Smooth muscle cell (in vitro differentiated cells): ENCODE measurements around the gene CALML5. TPM values are rescaled to one million over a fixed set of nuclear protein-coding genes. Genes with fewer than 3 reads are reported as not detected.

Source experiments
- DNase-seq: peaks from one replicate; lab custom pipeline; 2025; ENCODE audit not compliant: unreplicated experiment; lab: John Stamatoyannopoulos, UW
- H2AFZ ChIP-seq: fragments of 200-600 bp; sonication (generic); 2 replicates; pipeline ENCODE4 v1.6.0; 2016; ENCODE audit warnings: antibody characterized with exemption, low read depth, mild to moderate bottlenecking
- H3F3A ChIP-seq: fragments of 200-600 bp; sonication (generic); 2 replicates; pipeline ENCODE4 v1.6.0; 2017; ENCODE audit warnings: antibody characterized with exemption, low read depth
- H3K27ac ChIP-seq: fragments of 200-600 bp; sonication (generic); 2 replicates; pipeline ENCODE4 v1.5.1; 2016; ENCODE audit warnings: low read depth, mild to moderate bottlenecking
- H3K27me3 ChIP-seq: fragments of 200-600 bp; sonication (generic); 2 replicates; pipeline ENCODE4 v1.6.1; 2016; ENCODE audit warnings: low read depth, mild to moderate bottlenecking
- H3K36me3 ChIP-seq: fragments of 200-600 bp; sonication (generic); 2 replicates; pipeline ENCODE4 v1.5.1; 2016; ENCODE audit warnings: low read depth
- H3K4me1 ChIP-seq: fragments of 200-600 bp; sonication (generic); 2 replicates; pipeline ENCODE4 v1.5.1; 2016; ENCODE audit warnings: low read depth
- H3K4me2 ChIP-seq: fragments of 200-600 bp; sonication (generic); 2 replicates; pipeline ENCODE4 v1.6.0; 2016; ENCODE audit warnings: mild to moderate bottlenecking
- H3K4me3 ChIP-seq: fragments of 200-600 bp; sonication (generic); 2 replicates; pipeline ENCODE4 v1.5.1; 2016; ENCODE audit warnings: mild to moderate bottlenecking
- H3K79me2 ChIP-seq: fragments of 200-600 bp; sonication (generic); 2 replicates; pipeline ENCODE4 v1.6.0; 2016; ENCODE audit warnings: low read depth, mild to moderate bottlenecking
- H3K9ac ChIP-seq: fragments of 200-600 bp; sonication (generic); 2 replicates; pipeline ENCODE4 v1.6.0; 2016; ENCODE audit warnings: low read depth
- H3K9me3 ChIP-seq: fragments of 200-600 bp; sonication (generic); replicated peaks from 2 replicates; pipeline ENCODE4 v1.5.1; 2016; ENCODE audit warnings: low read depth
- H4K20me1 ChIP-seq: fragments of 200-600 bp; sonication (generic); 2 replicates; pipeline ENCODE4 v1.6.0; 2016; ENCODE audit warnings: low read depth
- WGBS: methylation state at CpG from one replicate; pipeline ENCODE4 v1.1.7; 2016; ENCODE audit warnings: low lambda C conversion rate; 5-methylcytosine and 5-hydroxymethylcytosine counted together
- polyA plus RNA-seq: library from polyadenylated mRNA; unstranded; fragments of >200 nt; fragmentation: Nextera tagmentation; extraction: Ambion mirVana; gene quantifications from 2 replicates; pipeline ENCODE4 v1.2.1, GENCODE V29; 2016
- total RNA-seq: library from RNA; depleted of rRNA; stranded (reverse); fragments of >200 nt; gene quantifications from 2 replicates; pipeline ENCODE4 v1.2.3, GENCODE V29; 2014
- TF ChIP-seq, protein P1 (sequence below): fragments of 200-600 bp; sonication (generic); IDR thresholded peaks from 2 replicates; pipeline ENCODE4 v1.5.1; 2017; ENCODE audit warnings: borderline replicate concordance, mild to moderate bottlenecking, antibody characterized with exemption; ENCODE audit not compliant: insufficient read depth, poor library complexity, severe bottlenecking

The CALML5 gene
- total and polyA plus RNA-seq, 2 experiments from 2014 or later = 16.5 to 24.3 TPM

DNA sequence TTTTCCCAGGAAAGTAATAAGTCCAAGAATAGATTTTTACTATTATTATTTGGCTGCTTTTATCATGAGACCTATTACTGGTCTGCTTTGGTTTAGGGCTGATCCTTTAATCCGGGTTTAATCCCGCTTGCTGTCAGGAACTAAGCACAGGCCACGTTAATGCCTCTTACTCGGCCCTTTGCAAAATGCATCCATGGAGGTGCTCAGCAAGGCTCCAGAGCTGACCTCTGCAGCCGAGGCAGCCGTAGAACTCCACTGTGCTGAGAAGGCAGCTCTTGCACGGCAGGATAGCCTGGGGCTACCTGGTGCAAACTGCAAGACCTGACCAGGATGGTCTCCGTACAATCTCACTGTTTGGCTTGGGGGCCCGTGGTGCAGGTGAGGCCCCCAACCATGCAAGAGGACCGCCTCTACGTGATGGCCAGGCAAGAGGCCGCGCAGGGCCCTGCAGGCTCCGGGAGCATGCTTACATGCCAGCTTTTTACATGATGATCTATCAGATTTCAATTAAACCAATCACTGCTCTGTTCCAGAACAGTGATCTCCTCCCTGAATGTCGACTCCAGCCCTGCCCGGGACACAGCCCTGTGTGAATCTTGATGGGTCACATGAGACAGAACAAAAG, 15.0 kb upstream of the CALML5 start:
- Histone ChIP-seq H3K4me1 (peaks cover 16% of the 10 kb centered on the region), H3K79me2 (no peaks in the 10 kb centered on the region), H3K27me3 (no peaks in the 10 kb centered on the region), H3F3A (no peaks in the 10 kb centered on the region), H3K4me3 (no peak overlapping the region), H4K20me1 (no peaks in the 10 kb centered on the region), H3K4me2 (peak overlapping the region; percentile 50), H3K36me3 (no peaks in the 10 kb centered on the region), H3K9me3 (no peaks in the 10 kb centered on the region), H2AFZ (no peak overlapping the region), H3K27ac (no peak overlapping the region), H3K9ac (no peak overlapping the region)
- DNase-seq = no peak
- TF ChIP-seq, protein P1, sequence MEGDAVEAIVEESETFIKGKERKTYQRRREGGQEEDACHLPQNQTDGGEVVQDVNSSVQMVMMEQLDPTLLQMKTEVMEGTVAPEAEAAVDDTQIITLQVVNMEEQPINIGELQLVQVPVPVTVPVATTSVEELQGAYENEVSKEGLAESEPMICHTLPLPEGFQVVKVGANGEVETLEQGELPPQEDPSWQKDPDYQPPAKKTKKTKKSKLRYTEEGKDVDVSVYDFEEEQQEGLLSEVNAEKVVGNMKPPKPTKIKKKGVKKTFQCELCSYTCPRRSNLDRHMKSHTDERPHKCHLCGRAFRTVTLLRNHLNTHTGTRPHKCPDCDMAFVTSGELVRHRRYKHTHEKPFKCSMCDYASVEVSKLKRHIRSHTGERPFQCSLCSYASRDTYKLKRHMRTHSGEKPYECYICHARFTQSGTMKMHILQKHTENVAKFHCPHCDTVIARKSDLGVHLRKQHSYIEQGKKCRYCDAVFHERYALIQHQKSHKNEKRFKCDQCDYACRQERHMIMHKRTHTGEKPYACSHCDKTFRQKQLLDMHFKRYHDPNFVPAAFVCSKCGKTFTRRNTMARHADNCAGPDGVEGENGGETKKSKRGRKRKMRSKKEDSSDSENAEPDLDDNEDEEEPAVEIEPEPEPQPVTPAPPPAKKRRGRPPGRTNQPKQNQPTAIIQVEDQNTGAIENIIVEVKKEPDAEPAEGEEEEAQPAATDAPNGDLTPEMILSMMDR = no peak
- WGBS = 53% methylated on average over 16 of the region's 16 CpGs

DNA sequence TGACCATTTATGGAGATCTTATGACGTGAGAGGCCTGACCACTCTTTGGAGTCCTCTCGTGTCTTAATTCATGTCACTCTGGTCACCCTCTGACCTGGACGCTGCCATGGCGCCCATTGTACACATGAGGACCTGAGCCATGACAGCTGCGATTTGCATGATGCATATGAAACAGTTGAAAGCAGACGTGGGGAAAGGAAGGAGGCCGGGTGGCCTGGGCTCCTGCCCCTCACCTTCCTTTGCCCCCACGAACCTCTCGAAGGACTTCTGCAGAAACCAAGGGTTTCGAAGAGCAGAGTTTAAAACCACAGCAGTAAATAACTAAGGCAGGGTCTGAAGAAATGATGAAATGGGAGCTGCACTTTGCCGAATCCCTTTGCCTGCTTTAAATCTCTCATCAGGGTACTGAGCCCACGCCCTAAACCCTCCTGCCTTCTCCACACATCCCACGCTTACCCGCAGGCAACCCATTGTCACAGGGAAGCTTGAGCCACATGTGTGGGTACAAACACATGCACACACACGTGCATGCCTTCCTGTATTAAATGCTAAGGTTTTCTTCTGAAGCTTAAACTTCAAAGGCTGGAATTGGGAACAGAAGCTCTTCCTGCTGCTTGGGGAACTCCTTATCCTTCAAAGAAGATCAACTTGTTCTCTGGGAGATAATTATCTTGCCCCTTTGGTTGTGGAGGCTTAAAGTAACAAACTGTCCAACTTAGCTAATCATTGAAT, 13.7 kb upstream of the CALML5 start:
- DNase-seq = no peak
- H3K27ac ChIP-seq = peak overlapping the region; percentile 1
- H3K27me3 ChIP-seq = no peaks in the 10 kb centered on the region
- H2AFZ ChIP-seq = no peak overlapping the region
- TF ChIP-seq, protein P1 = no peak
- H3K9ac ChIP-seq = no peak overlapping the region
- 58% methylated on average over 15 of the region's 15 CpGs for WGBS
- H3K4me2 ChIP-seq = peak overlapping the region; percentile 50
- no peaks in the 10 kb centered on the region for H3K9me3 ChIP-seq
- H3K4me3 ChIP-seq = no peak overlapping the region
- no peaks in the 10 kb centered on the region for H3K79me2 ChIP-seq
- H4K20me1 ChIP-seq = no peaks in the 10 kb centered on the region
- peaks cover 16% of the 10 kb centered on the region for H3K4me1 ChIP-seq
- no peaks in the 10 kb centered on the region for H3K36me3 ChIP-seq
- H3F3A ChIP-seq = no peaks in the 10 kb centered on the region

DNA sequence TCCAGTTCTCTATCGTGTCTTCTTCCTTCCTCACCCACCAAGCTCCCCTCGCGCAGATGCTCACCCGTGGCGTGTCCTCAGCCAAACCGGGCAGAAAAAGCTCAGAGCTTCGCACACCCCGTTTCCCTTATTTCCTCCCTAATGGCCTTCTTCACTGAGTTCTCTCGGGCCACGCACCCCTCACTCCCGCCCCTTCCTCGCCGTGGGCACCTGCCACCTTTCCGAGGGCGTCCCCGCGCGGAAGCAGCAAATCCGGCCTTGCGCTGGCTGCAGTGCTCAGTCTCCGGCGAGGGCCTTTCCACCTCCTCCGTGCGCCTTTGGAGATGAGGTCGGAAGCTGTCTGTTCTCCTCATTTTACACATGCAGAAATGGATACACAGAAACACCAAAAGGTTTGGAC, 13.0 kb upstream of the CALML5 start:
- no peaks in the 10 kb centered on the region for H4K20me1 ChIP-seq
- 97% methylated on average over 25 of the region's 25 CpGs for WGBS
- no peaks in the 10 kb centered on the region for H3K9me3 ChIP-seq
- H3K9ac ChIP-seq = no peak overlapping the region
- H3F3A ChIP-seq = no peaks in the 10 kb centered on the region
- peaks cover 16% of the 10 kb centered on the region for H3K4me1 ChIP-seq
- H3K4me2 ChIP-seq = no peak overlapping the region
- H3K36me3 ChIP-seq = no peaks in the 10 kb centered on the region
- no peak overlapping the region for H2AFZ ChIP-seq
- H3K4me3 ChIP-seq = no peak overlapping the region
- H3K79me2 ChIP-seq = no peaks in the 10 kb centered on the region
- H3K27ac ChIP-seq = no peak overlapping the region
- DNase-seq = no peak
- no peaks in the 10 kb centered on the region for H3K27me3 ChIP-seq
- TF ChIP-seq, protein P1 = no peak
